Motor neuron (in vitro differentiated cells): Measurements from ENCODE around the gene ANKRD66. TPM values are rescaled to one million over a fixed set of nuclear protein-coding genes. Genes with fewer than 3 reads are reported as not detected.
A peak's percentile ranks its signal among the peaks of the same experiment; 100 is the strongest.

ENCODE experiments used
- ATAC-seq, 8 experiments: fragments of 200-7000 bp; cut with Tn5 transposase; replicated peaks in 6 of 8; 2 replicates each; pipeline ENCODE4 v1.8.0; 2021; ENCODE audit warnings: mild to moderate bottlenecking in 8 of 8, moderate library complexity in 8 of 8
- H3K27ac ChIP-seq, 2 donors: fragments of 250-450 bp; sonication (Bioruptor Pico); 2 replicates each; pipeline ENCODE4 v1.9.0; 2021; ENCODE audit warnings: antibody characterized with exemption in 2 of 2, mild to moderate bottlenecking in 2 of 2, moderate library complexity in 1 of 2
- H3K4me1 ChIP-seq, 2 donors: fragments of 250-450 bp; sonication (Bioruptor Pico); replicated peaks in 1 of 2; 2 replicates each; pipeline ENCODE4 v1.6.1; 2021; ENCODE audit warnings: antibody characterized with exemption in 2 of 2, mild to moderate bottlenecking in 2 of 2, moderate library complexity in 1 of 2
- H3K4me3 ChIP-seq, 5 donors: fragments of 250-450 bp; sonication (Bioruptor Pico); 2 replicates each; pipeline ENCODE4 v1.9.0; 2021; ENCODE audit warnings: antibody characterized with exemption in 5 of 5, mild to moderate bottlenecking in 5 of 5, moderate library complexity in 4 of 5
- WGBS, 10 experiments: fragments of 450-650 bp; shearing (Covaris generic); methylation state at CpG; one replicate each; pipeline ENCODE4 v1.0.0; 2022; 5-methylcytosine and 5-hydroxymethylcytosine counted together
- in situ Hi-C, 9 experiments: fragments of 400-800 bp; cut with MboI; loops; one replicate each; pipeline ENCODE4 v1.15.0; 2021; ENCODE audit warnings: low sequenced_read_pairs in 9 of 9, low pct_unique_long_range_greater_than_20kb in 2 of 9; ENCODE audit not compliant: unreplicated experiment in 9 of 9
- total RNA-seq, 8 experiments: library from RNA; unstranded; fragments of 300-600 nt; gene quantifications; 2 replicates each; pipeline versions ENCODE4 v1.2.3 to v1.2.4, GENCODE V29; 2022

ANKRD66 gene
- total RNA-seq, 8 experiments from 2014 or later: 0.17 to 2.5 (median 0.56) TPM; not detected in 1

GRCh38 chr6:46799657-46800056 lies 52.9 kb downstream of the ANKRD66 start:
- ATAC-seq: no peak
- no peaks in the 10 kb centered on the region for H3K4me1 ChIP-seq
- WGBS, 10 experiments: 0 to 82% (median 24%) methylated on average over 1 of the region's 1 CpG; no CpG with 5 or more reads in 6 of the 10 experiments
- H3K27ac ChIP-seq: no peak overlapping the region
- H3K4me3 ChIP-seq: no peak overlapping the region
- in situ Hi-C loops: loop anchor here in 1 of 9 experiments (25.0 kb wide), 2 partner anchors 112 to 362 kb away; partner anchors contain the start of gene TDRD6

- in situ Hi-C loops: loop anchor here in 1 of 9 experiments (25.0 kb wide), 1 partner anchor 372 kb away; no protein-coding TSS in a partner anchor
- 0 to 100% (median 71%) methylated on average over 1 of the region's 1 CpG; no CpG with 5 or more reads in 5 of the 10 experiments for WGBS, 10 experiments
- no peak overlapping the region for H3K4me3 ChIP-seq
- H3K4me1 ChIP-seq: no peaks in the 10 kb centered on the region
- ATAC-seq: peak in 1 of 8 experiments; percentile 39
- no peak overlapping the region for H3K27ac ChIP-seq
Measured at GRCh38 chr6:46808806-46809205, 62.1 kb downstream of the ANKRD66 start.

Other genes starting within 250 kb of the ANKRD66 start
- gene CYP39A1, start 94.1 kb upstream of the ANKRD66 start, total RNA-seq: 10 to 100 TPM in 2 of 8 experiments, 1 to 10 TPM in 5, under 1 TPM in 1; 0.83 to 17.3 (median 4.2) TPM
- 10 to 100 TPM in 7 of 8 experiments, 1 to 10 TPM in 1; 6.5 to 71.5 (median 28.6) TPM for gene SLC25A27, start 94.0 kb upstream of the ANKRD66 start, total RNA-seq
- gene TDRD6, start 59.0 kb upstream of the ANKRD66 start, total RNA-seq: 1 to 10 TPM in 2 of 8 experiments, under 1 TPM in 6; 0.13 to 2.5 (median 0.53) TPM
- gene PLA2G7, start 11.6 kb upstream of the ANKRD66 start, total RNA-seq: 10 to 100 TPM in 2 of 8 experiments, 1 to 10 TPM in 1, under 1 TPM in 5; 0.14 to 15.0 (median 0.46) TPM
- gene MEP1A, start 46.5 kb downstream of the ANKRD66 start, total RNA-seq: under 1 TPM in 1 of 8 experiments, not detected in 7; 0.19 TPM
- 1 to 10 TPM in 1 of 8 experiments, under 1 TPM in 1, not detected in 6; 0.38 to 3.0 TPM for gene ADGRF5, start 175.0 kb downstream of the ANKRD66 start, total RNA-seq